GM20431 (cell line): ENCODE data around the gene DRC3.

Experiments
- in situ Hi-C: fragments of 300-500 bp; cut with MseI, MboI; formaldehyde crosslinking; loops from one replicate; pipeline ENCODE4 v1.15.0; 2020; ENCODE audit warnings: low sequenced_read_pairs; ENCODE audit not compliant: unreplicated experiment

Gene DRC3

GRCh38 chr17:18038861-18039534, 66.3 kb downstream of the DRC3 start, which contains the start of the genes ATPAF2 and GID4:
ATPAF2 (minus strand) TSS chr17:18039168; CDS start chr17:18039013, 155 bp downstream.
GID4 (plus strand) TSS chr17:18039408; CDS start chr17:18039465, 57 bp downstream.
- in situ Hi-C loops, result loop anchor here (25.0 kb wide), 1 partner anchor 352 kb away; the partner anchor contains the start of gene RAI1

GRCh38 chr17:18039535-18040260, 67.0 kb downstream of the DRC3 start:
- in situ Hi-C loops, result loop anchor here (25.0 kb wide), 1 partner anchor 352 kb away; the partner anchor contains the start of gene RAI1

GRCh38 chr17:18040261-18040858, 67.7 kb downstream of the DRC3 start:
- in situ Hi-C loops, result loop anchor here (25.0 kb wide), 1 partner anchor 353 kb away; the partner anchor contains the start of gene RAI1

- in situ Hi-C loops, result loop anchor here (25.0 kb wide), 1 partner anchor 354 kb away; the partner anchor contains the start of gene RAI1
Observed at GRCh38 chr17:18041776-18042175, 69.1 kb downstream of the DRC3 start.

GRCh38 chr17:18042983-18043382, 70.3 kb downstream of the DRC3 start:
- in situ Hi-C loops, result loop anchor here (25.0 kb wide), 1 partner anchor 356 kb away; the partner anchor contains the start of gene RAI1

- in situ Hi-C loops, result loop anchor here (25.0 kb wide), 1 partner anchor 356 kb away; the partner anchor contains the start of gene RAI1
Observed at GRCh38 chr17:18043491-18043890, 70.8 kb downstream of the DRC3 start.

- in situ Hi-C loops, result loop anchor here (25.0 kb wide), 1 partner anchor 357 kb away; the partner anchor contains the start of gene RAI1
Observed at GRCh38 chr17:18044609-18045008, 71.9 kb downstream of the DRC3 start.

- in situ Hi-C loops, result loop anchor here (25.0 kb wide), 1 partner anchor 359 kb away; the partner anchor contains the start of gene RAI1
Observed at GRCh38 chr17:18045691-18046350, 73.2 kb downstream of the DRC3 start.

- in situ Hi-C loops, result no loop called here
Observed at GRCh38 chr17:18055597-18055996, 82.9 kb downstream of the DRC3 start.

- in situ Hi-C loops, result no loop called here
Observed at GRCh38 chr17:18056214-18056613, 83.6 kb downstream of the DRC3 start.

- in situ Hi-C loops, result no loop called here
Observed at GRCh38 chr17:18059283-18059682, 86.6 kb downstream of the DRC3 start.

GRCh38 chr17:18064053-18064452, 91.4 kb downstream of the DRC3 start:
- in situ Hi-C loops, result no loop called here

GRCh38 chr17:18065546-18065945, 92.9 kb downstream of the DRC3 start:
- in situ Hi-C loops, result no loop called here
